ENCODE measurements around the gene TTC4. TPM values are rescaled to one million over a fixed set of nuclear protein-coding genes. Genes with fewer than 3 reads are reported as not detected.

Gene TTC4
- total RNA-seq, 5 donors from 2014 or later (not counting 1 experiment from before 2014, with no cell fraction given) = 9.6 to 25.1 (median 22.2) TPM

DNA sequence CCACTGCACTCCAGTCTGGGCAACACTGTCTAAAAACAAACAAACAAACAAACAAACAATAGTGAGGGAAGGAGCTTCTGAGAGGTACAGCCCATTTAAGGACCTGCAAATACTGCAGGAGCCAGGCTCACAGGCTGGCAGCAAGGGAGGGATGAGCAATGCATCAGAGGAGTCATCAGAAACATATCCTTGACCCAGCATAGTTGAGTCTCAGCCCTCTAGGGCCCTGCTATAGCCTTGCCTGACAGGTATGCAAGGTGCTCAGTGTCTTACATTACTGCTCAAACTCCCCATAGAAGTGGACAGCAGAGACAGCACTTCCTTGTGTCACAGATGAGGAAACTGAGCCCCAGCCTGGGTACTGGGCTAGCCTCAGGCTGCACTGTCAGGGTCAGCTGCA lies 7.3 kb upstream of the TTC4 start:
- CTCF ChIA-PET = no interaction called here
- DNase-seq = no peak
- POLR2A ChIA-PET = no interaction called here
- H3K36me3 Mint-ChIP-seq = no peaks in the 10 kb centered on the region
- H3K4me1 Mint-ChIP-seq = no peaks in the 10 kb centered on the region
- Histone ChIP-seq H3K4me3 (ENCODE audit: control insufficient read depth in 1 of 2, extremely low read depth in 1 of 2, low read length in 1 of 2) (no peak overlapping the region), H3K27me3 (replicated peaks in 1 of 2; ENCODE audit: control insufficient read depth in 2 of 2, extremely low read depth in 1 of 2, insufficient read depth in 2 of 2, low read length in 1 of 2) (peaks cover 0 to 41% of the 10 kb centered on the region in 2 experiments), H3K9me3 (no peaks in the 10 kb centered on the region), H3K27ac (ENCODE audit: low read length) (no peak overlapping the region), H3K36me3 (ENCODE audit: control insufficient read depth in 2 of 2, extremely low read depth in 1 of 2, insufficient read depth in 1 of 2, low read length in 1 of 2) (no peaks in the 10 kb centered on the region), H3K4me1 (ENCODE audit: control insufficient read depth in 1 of 2, extremely low read depth in 1 of 2, insufficient read depth in 2 of 2, low read length in 2 of 2) (no peaks in the 10 kb centered on the region)
- no peak overlapping the region for H3K4me3 Mint-ChIP-seq
- no peaks in the 10 kb centered on the region for H3K9me3 Mint-ChIP-seq
- ATAC-seq (replicated peaks in 1 of 4) = no peak
- no peak overlapping the region for H3K27ac Mint-ChIP-seq
- H3K27me3 Mint-ChIP-seq = peaks cover 9 to 27% of the 10 kb centered on the region in 2 donors

DNA sequence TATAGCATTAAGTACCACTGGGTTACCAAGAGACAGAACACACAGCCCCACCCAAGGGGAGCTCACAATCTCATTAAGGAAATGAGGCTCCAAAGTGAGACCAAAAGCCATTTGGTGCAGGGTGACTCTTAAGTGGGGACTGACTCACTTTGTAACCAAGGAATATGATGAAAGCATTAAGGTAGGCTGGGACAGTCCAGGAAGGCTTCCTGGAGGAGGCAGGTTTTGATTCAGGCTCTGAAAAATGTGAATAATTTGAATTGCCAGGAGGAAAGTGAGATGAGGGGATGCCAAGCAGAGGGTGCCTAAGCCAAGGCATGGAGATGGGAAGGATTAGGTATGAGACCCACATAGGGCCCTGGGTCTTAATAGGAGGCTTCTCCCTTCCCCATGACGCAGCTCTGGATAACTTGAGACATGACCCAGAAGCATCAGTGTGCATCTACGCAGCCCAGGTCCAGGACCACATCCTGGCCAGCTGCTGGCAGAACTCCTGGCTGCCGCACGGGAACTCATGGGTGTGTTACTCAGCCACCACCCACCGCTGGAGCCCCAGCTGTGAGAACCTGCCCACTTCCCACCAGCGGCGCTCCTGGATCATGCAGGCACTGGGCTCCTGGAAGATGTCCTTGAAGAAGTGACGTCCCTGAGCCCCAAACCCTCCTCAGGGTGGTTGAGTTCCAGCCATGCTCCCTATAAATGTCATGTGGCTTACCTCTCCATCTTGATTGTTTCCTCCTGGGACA lies 5.9 kb upstream of the TTC4 start:
- H3K9me3 Mint-ChIP-seq = no peaks in the 10 kb centered on the region
- ChIA-PET POLR2A (no interaction called here), CTCF (no interaction called here)
- H3K27me3 ChIP-seq (replicated peaks in 1 of 2; ENCODE audit: control insufficient read depth in 2 of 2, extremely low read depth in 1 of 2, insufficient read depth in 2 of 2, low read length in 1 of 2) = peaks cover 0 to 37% of the 10 kb centered on the region in 2 experiments
- 86% methylated on average over 7 of the region's 8 CpGs for whole genome bisulfite sequencing (ENCODE audit: insufficient coverage)
- peaks cover 0 to 2% of the 10 kb centered on the region in 2 experiments for H3K4me1 ChIP-seq (ENCODE audit: control insufficient read depth in 1 of 2, extremely low read depth in 1 of 2, insufficient read depth in 2 of 2, low read length in 2 of 2)
- no peak overlapping the region for H3K27ac ChIP-seq (ENCODE audit: low read length)
- no peak overlapping the region for H3K4me3 ChIP-seq (ENCODE audit: control insufficient read depth in 1 of 2, extremely low read depth in 1 of 2, low read length in 1 of 2)
- no peaks in the 10 kb centered on the region for H3K36me3 ChIP-seq (ENCODE audit: control insufficient read depth in 2 of 2, extremely low read depth in 1 of 2, insufficient read depth in 1 of 2, low read length in 1 of 2)
- no peaks in the 10 kb centered on the region for H3K9me3 ChIP-seq
- no peaks in the 10 kb centered on the region for H3K36me3 Mint-ChIP-seq
- peaks cover 0 to under 1% (median 0%) of the 10 kb centered on the region in 3 donors for H3K4me1 Mint-ChIP-seq
- no peak overlapping the region for H3K27ac Mint-ChIP-seq
- no peak for DNase-seq
- H3K4me3 Mint-ChIP-seq = no peak overlapping the region
- H3K27me3 Mint-ChIP-seq = peaks cover 9 to 27% of the 10 kb centered on the region in 2 donors
- no peak for ATAC-seq (replicated peaks in 1 of 4)

DNA sequence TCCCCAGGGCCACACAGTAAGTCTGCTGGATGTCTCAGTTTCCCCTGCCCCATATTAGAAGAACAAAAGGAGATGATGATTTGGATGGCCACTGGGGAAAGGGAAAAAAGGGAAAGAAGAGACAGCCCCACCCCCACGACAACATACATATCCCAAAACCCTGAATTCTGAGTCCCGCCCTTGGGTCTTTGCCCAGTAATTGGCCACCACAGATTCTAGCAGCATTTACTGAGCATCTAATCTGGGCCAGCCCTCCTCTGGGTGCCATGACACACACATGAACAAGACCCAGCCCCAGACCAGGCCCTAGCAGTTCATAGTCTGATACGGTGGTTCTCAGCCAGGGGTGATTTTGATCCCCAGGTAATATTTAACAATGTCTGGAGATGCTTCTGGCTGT lies 5.2 kb upstream of the TTC4 start:
- POLR2A ChIA-PET = no interaction called here
- Mint-ChIP-seq H3K4me1 (peaks cover 5 to 8% (median 6%) of the 10 kb centered on the region in 3 donors), H3K27me3 (peaks cover 9 to 27% of the 10 kb centered on the region in 2 donors), H3K36me3 (no peaks in the 10 kb centered on the region), H3K27ac (no peak overlapping the region), H3K4me3 (no peak overlapping the region), H3K9me3 (no peaks in the 10 kb centered on the region)
- no peak overlapping the region for H3K27ac ChIP-seq (ENCODE audit: low read length)
- H3K4me1 ChIP-seq (ENCODE audit: control insufficient read depth in 1 of 2, extremely low read depth in 1 of 2, insufficient read depth in 2 of 2, low read length in 2 of 2) = peaks cover 0 to 9% of the 10 kb centered on the region in 2 experiments
- peaks cover 0 to 33% of the 10 kb centered on the region in 2 experiments for H3K27me3 ChIP-seq (replicated peaks in 1 of 2; ENCODE audit: control insufficient read depth in 2 of 2, extremely low read depth in 1 of 2, insufficient read depth in 2 of 2, low read length in 1 of 2)
- ATAC-seq (replicated peaks in 1 of 4) (no peak), DNase-seq (no peak)
- H3K36me3 ChIP-seq (ENCODE audit: control insufficient read depth in 2 of 2, extremely low read depth in 1 of 2, insufficient read depth in 1 of 2, low read length in 1 of 2) = no peaks in the 10 kb centered on the region
- no peaks in the 10 kb centered on the region for H3K9me3 ChIP-seq
- WGBS (ENCODE audit: insufficient coverage) = no CpG with 5 or more reads among the region's 3 CpGs
- H3K4me3 ChIP-seq (ENCODE audit: control insufficient read depth in 1 of 2, extremely low read depth in 1 of 2, low read length in 1 of 2) = no peak overlapping the region
- CTCF ChIA-PET = no interaction called here

DNA sequence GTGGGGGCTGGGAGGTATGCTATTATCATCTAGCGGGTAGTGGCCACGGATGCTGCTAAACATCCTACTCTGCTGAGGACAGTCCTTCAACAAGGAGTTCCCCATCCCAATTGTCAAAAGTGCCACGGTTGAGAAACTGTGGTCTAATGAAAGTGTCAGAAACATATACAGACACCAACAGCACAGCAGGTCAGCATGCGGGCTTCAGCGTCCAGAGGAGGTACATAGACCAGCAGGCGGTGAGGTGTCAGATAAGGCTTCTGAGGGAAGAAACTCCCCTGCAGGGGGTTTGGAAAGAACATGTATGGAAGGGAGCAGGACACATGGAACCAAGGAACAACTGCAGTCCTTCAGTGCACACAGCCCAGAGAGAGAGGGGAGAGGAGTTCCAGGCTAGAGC lies 4.8 kb upstream of the TTC4 start:
- no peak overlapping the region for H3K4me3 ChIP-seq (ENCODE audit: control insufficient read depth in 1 of 2, extremely low read depth in 1 of 2, low read length in 1 of 2)
- peaks cover 9 to 25% of the 10 kb centered on the region in 2 donors for H3K27me3 Mint-ChIP-seq
- POLR2A ChIA-PET = no interaction called here
- H3K27ac ChIP-seq (ENCODE audit: low read length) = no peak overlapping the region
- peaks cover 0 to 10% of the 10 kb centered on the region in 2 experiments for H3K4me1 ChIP-seq (ENCODE audit: control insufficient read depth in 1 of 2, extremely low read depth in 1 of 2, insufficient read depth in 2 of 2, low read length in 2 of 2)
- whole genome bisulfite sequencing (ENCODE audit: insufficient coverage) = 89% methylated on average over 3 of the region's 6 CpGs
- no peaks in the 10 kb centered on the region for H3K36me3 Mint-ChIP-seq
- H3K27ac Mint-ChIP-seq = no peak overlapping the region
- H3K4me3 Mint-ChIP-seq = no peak overlapping the region
- DNase-seq = no peak
- H3K9me3 Mint-ChIP-seq = no peaks in the 10 kb centered on the region
- no peak for ATAC-seq (replicated peaks in 1 of 4)
- H3K36me3 ChIP-seq (ENCODE audit: control insufficient read depth in 2 of 2, extremely low read depth in 1 of 2, insufficient read depth in 1 of 2, low read length in 1 of 2) = no peaks in the 10 kb centered on the region
- no peaks in the 10 kb centered on the region for H3K9me3 ChIP-seq
- peaks cover 0 to 31% of the 10 kb centered on the region in 2 experiments for H3K27me3 ChIP-seq (replicated peaks in 1 of 2; ENCODE audit: control insufficient read depth in 2 of 2, extremely low read depth in 1 of 2, insufficient read depth in 2 of 2, low read length in 1 of 2)
- CTCF ChIA-PET = no interaction called here
- H3K4me1 Mint-ChIP-seq = peaks cover 6 to 10% (median 6%) of the 10 kb centered on the region in 3 donors

DNA sequence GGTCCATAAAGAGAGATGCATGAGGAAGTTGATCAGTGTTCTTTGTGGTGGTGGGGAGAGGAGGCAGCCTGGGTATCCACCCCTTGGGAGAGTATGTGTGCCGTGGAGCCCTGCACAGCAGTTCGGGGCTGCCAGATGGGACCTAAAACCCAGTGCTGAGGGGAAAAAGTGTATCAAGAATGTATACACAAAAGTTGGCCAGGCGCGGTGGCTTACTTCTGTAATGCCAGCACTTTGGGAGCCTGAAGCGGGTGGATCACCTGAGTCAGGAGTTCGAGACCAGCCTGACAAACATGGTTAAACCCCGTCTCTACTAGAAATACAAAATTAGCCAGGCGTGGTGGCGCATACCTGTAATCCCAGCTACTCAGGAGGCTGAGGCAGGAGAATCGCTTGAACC lies 4.1 kb upstream of the TTC4 start:
- no peak overlapping the region for H3K4me3 Mint-ChIP-seq
- peaks cover 12 to 17% (median 12%) of the 10 kb centered on the region in 3 donors for H3K4me1 Mint-ChIP-seq
- Histone ChIP-seq H3K27ac (ENCODE audit: low read length) (no peak overlapping the region), H3K9me3 (no peaks in the 10 kb centered on the region), H3K4me3 (ENCODE audit: control insufficient read depth in 1 of 2, extremely low read depth in 1 of 2, low read length in 1 of 2) (no peak overlapping the region), H3K4me1 (ENCODE audit: control insufficient read depth in 1 of 2, extremely low read depth in 1 of 2, insufficient read depth in 2 of 2, low read length in 2 of 2) (peaks cover 5 to 13% of the 10 kb centered on the region in 2 experiments), H3K27me3 (replicated peaks in 1 of 2; ENCODE audit: control insufficient read depth in 2 of 2, extremely low read depth in 1 of 2, insufficient read depth in 2 of 2, low read length in 1 of 2) (peaks cover 0 to 26% of the 10 kb centered on the region in 2 experiments), H3K36me3 (ENCODE audit: control insufficient read depth in 2 of 2, extremely low read depth in 1 of 2, insufficient read depth in 1 of 2, low read length in 1 of 2) (no peaks in the 10 kb centered on the region)
- H3K27me3 Mint-ChIP-seq = peaks cover 9 to 22% of the 10 kb centered on the region in 2 donors
- CTCF ChIA-PET = no interaction called here
- no peaks in the 10 kb centered on the region for H3K36me3 Mint-ChIP-seq
- WGBS (ENCODE audit: insufficient coverage) = 94% methylated on average over 2 of the region's 10 CpGs
- no peak for DNase-seq
- H3K9me3 Mint-ChIP-seq = no peaks in the 10 kb centered on the region
- no peak for ATAC-seq (replicated peaks in 1 of 4)
- H3K27ac Mint-ChIP-seq = no peak overlapping the region
- POLR2A ChIA-PET = no interaction called here

DNA sequence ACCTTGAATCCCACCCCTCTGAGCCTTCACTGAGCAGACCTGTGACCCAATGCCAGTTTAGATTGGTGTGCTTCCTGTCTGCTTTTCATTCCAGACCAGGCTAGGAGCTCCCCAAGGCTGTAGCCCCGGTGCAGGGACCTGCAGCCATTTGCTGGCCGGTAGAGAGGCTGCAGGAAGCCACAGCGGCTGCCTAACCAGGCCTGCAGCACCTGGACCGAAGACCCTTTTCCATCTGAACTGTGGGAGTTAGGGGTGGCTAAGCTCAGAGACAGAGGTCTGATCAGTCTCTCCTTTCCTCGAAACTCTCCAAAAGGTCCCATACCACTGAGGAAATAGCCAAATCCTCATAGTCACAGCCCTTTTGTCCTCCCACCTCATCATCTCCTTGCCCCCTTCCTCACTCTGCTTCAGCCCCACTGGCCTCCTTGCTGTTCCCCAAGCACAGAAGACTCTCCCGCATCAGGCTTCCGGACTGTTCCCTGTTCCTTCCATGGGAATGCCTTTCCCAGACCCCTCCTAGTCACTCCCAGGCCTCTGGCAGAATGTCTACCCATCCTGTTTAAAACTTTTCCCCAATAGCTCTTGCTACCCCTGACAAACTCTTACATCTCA lies 674 bp upstream of the TTC4 start:
- peak overlapping the region; percentile 75 to 97 for H3K4me3 ChIP-seq (ENCODE audit: control insufficient read depth in 1 of 2, extremely low read depth in 1 of 2, low read length in 1 of 2)
- peak overlapping the region; percentile 55 for H3K27ac ChIP-seq (ENCODE audit: low read length)
- Mint-ChIP-seq H3K4me1 (peaks cover 30 to 35% (median 34%) of the 10 kb centered on the region in 3 donors), H3K9me3 (no peaks in the 10 kb centered on the region), H3K4me3 (peak overlapping the region; percentile 85 to 89 (median 88)), H3K27me3 (no peaks in the 10 kb centered on the region), H3K36me3 (peaks cover 16% of the 10 kb centered on the region), H3K27ac (peak overlapping the region; percentile 75 to 93)
- peak in 2 of 35 experiments; percentile 0 to 1 for DNase-seq
- peaks cover 0 to 8% of the 10 kb centered on the region in 2 experiments for H3K27me3 ChIP-seq (replicated peaks in 1 of 2; ENCODE audit: control insufficient read depth in 2 of 2, extremely low read depth in 1 of 2, insufficient read depth in 2 of 2, low read length in 1 of 2)
- CTCF ChIA-PET = interaction anchor here (0.6 to 2.0 kb wide), 5 partner anchors 9 to 788 kb away, joined by 3 to 9 read pairs (median 3); partner anchors contain the start of gene TTC22 (in 2 of the 2)
- H3K36me3 ChIP-seq (ENCODE audit: control insufficient read depth in 2 of 2, extremely low read depth in 1 of 2, insufficient read depth in 1 of 2, low read length in 1 of 2) = peaks cover 2 to 22% of the 10 kb centered on the region in 2 donors
- no peaks in the 10 kb centered on the region for H3K9me3 ChIP-seq
- POLR2A ChIA-PET = interaction anchor here in 1 of 2 donors (0.7 to 1.1 kb wide), 2 partner anchors 10 to 42 kb away, joined by 3 read pairs; no protein-coding TSS in a partner anchor
- WGBS (ENCODE audit: insufficient coverage) = 100% methylated on average over 6 of the region's 7 CpGs
- no peak for ATAC-seq (replicated peaks in 1 of 4)
- peaks cover 8 to 14% of the 10 kb centered on the region in 2 experiments for H3K4me1 ChIP-seq (ENCODE audit: control insufficient read depth in 1 of 2, extremely low read depth in 1 of 2, insufficient read depth in 2 of 2, low read length in 2 of 2)

All from T-cell (primary cell).